Measurements from ENCODE around the gene ITPA.

Gene ITPA

DNA sequence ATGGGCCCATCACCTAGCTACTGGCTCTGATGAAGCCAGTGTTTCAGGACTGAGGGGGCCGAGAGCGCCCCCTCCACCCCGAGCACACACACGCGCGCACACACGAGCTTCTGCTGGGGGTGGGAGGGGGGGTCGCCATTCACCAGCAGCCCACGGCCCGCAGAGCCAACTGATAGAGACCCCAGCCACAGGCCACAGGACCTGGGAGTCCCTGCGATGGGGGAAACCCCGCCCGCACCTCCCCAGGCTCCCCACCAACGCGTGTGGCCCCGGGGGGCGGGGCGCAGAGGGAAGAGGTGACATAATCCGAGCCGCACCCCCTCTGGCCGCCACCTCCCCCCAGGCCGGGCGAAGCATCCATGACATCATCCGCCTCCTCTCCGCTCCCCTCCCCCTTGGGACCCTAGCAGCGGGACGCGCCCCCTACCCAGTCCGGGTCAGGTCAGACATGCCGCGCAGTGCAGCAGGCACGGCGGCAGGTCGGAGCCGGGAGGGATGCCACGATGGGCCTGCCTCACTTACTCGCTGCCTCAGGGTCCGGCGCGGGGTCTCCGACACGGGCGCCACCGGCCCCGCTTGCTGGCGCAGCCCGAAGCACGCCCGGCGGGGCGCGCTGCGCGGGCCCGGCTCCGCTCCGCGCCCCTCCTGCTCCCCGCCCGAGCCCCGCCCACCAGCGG, 36.2 kb upstream of the ITPA start, which contains the start of gene LZTS3:
LZTS3 (minus strand) TSS at position 617 of the 677 bp plus-strand sequence. CDS start 6,386 bp downstream, outside the sequence.
- H3K36me3 ChIP-seq (ENCODE audit: insufficient read depth, low read length) = no peaks in the 10 kb centered on the region
- peak; percentile 82 for ATAC-seq (ENCODE audit: insufficient read depth, low read depth)

DNA sequence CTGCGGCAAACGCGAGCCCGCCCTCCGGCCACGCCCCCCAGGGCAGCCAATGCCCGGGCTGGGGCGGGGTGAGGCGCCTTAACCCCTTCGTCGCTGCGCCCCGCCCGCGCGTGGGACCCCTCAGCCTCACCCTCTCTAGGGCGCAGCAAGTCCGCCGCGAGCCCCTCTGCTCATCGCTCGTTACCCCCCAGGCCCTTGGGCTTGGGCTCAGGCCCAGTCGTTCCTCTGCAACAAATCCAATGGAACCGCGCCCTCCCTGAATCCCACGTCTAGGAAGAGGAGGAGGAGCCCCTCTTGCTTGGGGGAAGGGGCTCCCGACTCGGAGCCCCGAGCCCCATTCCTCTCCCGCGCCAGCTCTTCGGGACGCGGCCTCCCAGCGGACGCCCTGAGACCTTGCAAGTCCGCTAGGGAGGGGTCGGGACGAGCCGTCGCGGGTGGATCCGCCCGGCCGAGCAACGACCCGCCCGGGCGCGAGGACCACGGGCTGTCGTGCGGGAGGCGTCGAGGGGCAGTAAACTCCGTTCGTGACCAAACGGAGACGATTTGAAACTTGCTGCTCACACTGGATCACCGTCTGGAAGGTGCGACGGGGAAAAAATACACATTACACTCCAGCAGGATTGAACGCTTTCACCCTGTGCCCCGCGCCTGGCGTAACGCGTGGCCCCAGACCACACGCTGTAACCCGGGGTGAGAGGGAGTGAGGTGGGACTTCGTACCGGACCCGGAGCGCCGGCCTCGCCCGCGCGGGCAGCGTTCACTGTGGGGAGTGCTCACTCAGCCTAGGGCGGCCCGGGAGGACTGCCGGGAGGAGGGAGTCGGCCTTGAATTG, 35.5 kb upstream of the ITPA start:
- DNase-seq (peak; percentile 86), ATAC-seq (ENCODE audit: insufficient read depth, low read depth) (peak; percentile 44)
- Histone ChIP-seq H3K27ac (ENCODE audit: low read length) (0 out of 2 replicates have a peak overlapping the region, but pooled peaks have one; percentile 6), H3K36me3 (ENCODE audit: insufficient read depth, low read length) (no peaks in the 10 kb centered on the region), H3K79me2 (ENCODE audit: insufficient read depth, low read length) (no peaks in the 10 kb centered on the region), H3K27me3 (ENCODE audit: insufficient read depth, low read length, poor library complexity) (peaks cover 13% of the 10 kb centered on the region), H3K4me1 (ENCODE audit: insufficient read depth, low read length) (peaks cover 18% of the 10 kb centered on the region), H3K9me3 (ENCODE audit: insufficient read depth, low read length, severe bottlenecking) (no peaks in the 10 kb centered on the region), H3K4me3 (ENCODE audit: low read depth in 1 of 2, low read length in 2 of 2) (peak overlapping the region; percentile 27 to 68; a peak in 3 of 4 replicates), H2AFZ (ENCODE audit: low read depth, low read length) (peak overlapping the region; percentile 63), H3K9ac (ENCODE audit: low read depth, low read length) (peak overlapping the region; percentile 55), H3K4me2 (ENCODE audit: insufficient read depth, low read length) (peak overlapping the region; percentile 81), H4K20me1 (ENCODE audit: insufficient read depth, low read length) (peaks cover 8% of the 10 kb centered on the region)
- TF ChIP-seq EZH2 (IDR thresholded peaks at IDR 0.05; ENCODE audit: borderline replicate concordance, low read depth, low read length, severe bottlenecking) = peak; percentile 74
- TF ChIP-seq, protein P1, sequence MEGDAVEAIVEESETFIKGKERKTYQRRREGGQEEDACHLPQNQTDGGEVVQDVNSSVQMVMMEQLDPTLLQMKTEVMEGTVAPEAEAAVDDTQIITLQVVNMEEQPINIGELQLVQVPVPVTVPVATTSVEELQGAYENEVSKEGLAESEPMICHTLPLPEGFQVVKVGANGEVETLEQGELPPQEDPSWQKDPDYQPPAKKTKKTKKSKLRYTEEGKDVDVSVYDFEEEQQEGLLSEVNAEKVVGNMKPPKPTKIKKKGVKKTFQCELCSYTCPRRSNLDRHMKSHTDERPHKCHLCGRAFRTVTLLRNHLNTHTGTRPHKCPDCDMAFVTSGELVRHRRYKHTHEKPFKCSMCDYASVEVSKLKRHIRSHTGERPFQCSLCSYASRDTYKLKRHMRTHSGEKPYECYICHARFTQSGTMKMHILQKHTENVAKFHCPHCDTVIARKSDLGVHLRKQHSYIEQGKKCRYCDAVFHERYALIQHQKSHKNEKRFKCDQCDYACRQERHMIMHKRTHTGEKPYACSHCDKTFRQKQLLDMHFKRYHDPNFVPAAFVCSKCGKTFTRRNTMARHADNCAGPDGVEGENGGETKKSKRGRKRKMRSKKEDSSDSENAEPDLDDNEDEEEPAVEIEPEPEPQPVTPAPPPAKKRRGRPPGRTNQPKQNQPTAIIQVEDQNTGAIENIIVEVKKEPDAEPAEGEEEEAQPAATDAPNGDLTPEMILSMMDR (IDR thresholded peaks at IDR 0.05; ENCODE audit: borderline replicate concordance, extremely low read depth, low read length, poor library complexity, severe bottlenecking) = no peak

More for the DNA sequence above, 36.2 kb upstream of the ITPA start, which contains the start of gene LZTS3:
- Histone ChIP-seq H3K9me3 (ENCODE audit: insufficient read depth, low read length, severe bottlenecking) (no peaks in the 10 kb centered on the region), H3K9ac (ENCODE audit: low read depth, low read length) (peak within 1 kb of the TSS; percentile 55), H2AFZ (ENCODE audit: low read depth, low read length) (peak within 1 kb of the TSS; percentile 63), H3K4me2 (ENCODE audit: insufficient read depth, low read length) (peak within 1 kb of the TSS; percentile 81), H3K27ac (ENCODE audit: low read length) (peak within 1 kb of the TSS; percentile 29; the same call in 1 of the 2 replicates), H3K79me2 (ENCODE audit: insufficient read depth, low read length) (no peaks in the 10 kb centered on the region), H3K4me3 (ENCODE audit: low read depth in 1 of 2, low read length in 2 of 2) (peak within 1 kb of the TSS; percentile 29 to 68; a peak in 3 of 4 replicates), H3K27me3 (ENCODE audit: insufficient read depth, low read length, poor library complexity) (peaks cover 13% of the 10 kb centered on the region), H4K20me1 (ENCODE audit: insufficient read depth, low read length) (peaks cover 8% of the 10 kb centered on the region), H3K4me1 (ENCODE audit: insufficient read depth, low read length) (peaks cover 18% of the 10 kb centered on the region)
- TF ChIP-seq, protein P1 (IDR thresholded peaks at IDR 0.05; ENCODE audit: borderline replicate concordance, extremely low read depth, low read length, poor library complexity, severe bottlenecking) = peak; percentile 3
- no peak for TF ChIP-seq EZH2 (IDR thresholded peaks at IDR 0.05; ENCODE audit: borderline replicate concordance, low read depth, low read length, severe bottlenecking)
- DNase-seq = peak; percentile 77

- Histone ChIP-seq H3K9me3 (ENCODE audit: insufficient read depth, low read length, severe bottlenecking) (no peaks in the 10 kb centered on the region), H3K36me3 (ENCODE audit: insufficient read depth, low read length) (no peaks in the 10 kb centered on the region), H3K9ac (ENCODE audit: low read depth, low read length) (peak overlapping the region; percentile 55), H3K27me3 (ENCODE audit: insufficient read depth, low read length, poor library complexity) (peaks cover 13% of the 10 kb centered on the region), H3K4me2 (ENCODE audit: insufficient read depth, low read length) (peak overlapping the region; percentile 81), H3K4me1 (ENCODE audit: insufficient read depth, low read length) (peaks cover 18% of the 10 kb centered on the region), H3K79me2 (ENCODE audit: insufficient read depth, low read length) (no peaks in the 10 kb centered on the region), H3K27ac (ENCODE audit: low read length) (no peak overlapping the region), H4K20me1 (ENCODE audit: insufficient read depth, low read length) (peaks cover 8% of the 10 kb centered on the region), H3K4me3 (ENCODE audit: low read depth in 1 of 2, low read length in 2 of 2) (peak overlapping the region in 1 of 2 experiments; percentile 68; a peak in 3 of 4 replicates), H2AFZ (ENCODE audit: low read depth, low read length) (peak overlapping the region; percentile 63)
- TF ChIP-seq EZH2 (IDR thresholded peaks at IDR 0.05; ENCODE audit: borderline replicate concordance, low read depth, low read length, severe bottlenecking) = no peak
- TF ChIP-seq, protein P1 (IDR thresholded peaks at IDR 0.05; ENCODE audit: borderline replicate concordance, extremely low read depth, low read length, poor library complexity, severe bottlenecking) = no peak
- DNase-seq (no peak), ATAC-seq (ENCODE audit: insufficient read depth, low read depth) (no peak; the same call in 2 of the 3 replicates)
These were observed 34.6 kb upstream of the ITPA start for GRCh38 chr20:3174442-3175261.
